HepG2 (cell line): ENCODE data around the gene KMT5C. TPM values are rescaled to one million over a fixed set of nuclear protein-coding genes. Genes with fewer than 3 reads are reported as not detected.

ENCODE experiments used
- AHR ChIP-seq: IDR thresholded peaks from 2 replicates; pipeline ENCODE4 v1.6.1; 2018; ENCODE audit warnings: missing genetic modification reagents, missing compliant biosample characterization
- ATF1 ChIP-seq: IDR thresholded peaks from 2 replicates; pipeline ENCODE4 v1.6.1; 2016; ENCODE audit warnings: mild to moderate bottlenecking, control low read depth
- CREB1 ChIP-seq, 2 experiments: fragments of 450-650 bp in 1 of 2; IDR thresholded peaks; 2 replicates each; pipeline ENCODE4 v1.6.1; 2016 to 2017; ENCODE audit warnings: control low read depth in 1 of 2, mild to moderate bottlenecking in 1 of 2, missing compliant biosample characterization in 1 of 2, missing genetic modification characterization in 1 of 2
- CREM ChIP-seq, 2 experiments: sonication (generic) in 1 of 2; formaldehyde crosslinking in 1 of 2; IDR thresholded peaks; 2 replicates each; pipeline versions ENCODE4 v1.4.0 to v1.6.1; 2016 to 2020; ENCODE audit warnings: antibody characterized with exemption in 1 of 2, mild to moderate bottlenecking in 1 of 2, missing genetic modification reagents in 1 of 2
- DR1 ChIP-seq: sonication (generic); formaldehyde crosslinking; IDR thresholded peaks from 2 replicates; pipeline ENCODE4 v1.8.0; 2021; ENCODE audit warnings: mild to moderate bottlenecking, missing genetic modification reagents, inconsistent platforms
- FOSL2 ChIP-seq: sonication (generic); formaldehyde crosslinking; IDR thresholded peaks from 2 replicates; pipeline ENCODE4 v1.4.0; 2020; ENCODE audit warnings: missing genetic modification reagents
- GFI1 ChIP-seq: sonication (generic); formaldehyde crosslinking; IDR thresholded peaks from 2 replicates; pipeline ENCODE4 v1.5.0; 2020; ENCODE audit warnings: missing genetic modification reagents, mild to moderate bottlenecking, borderline replicate concordance
- HCFC1 ChIP-seq: fragments of 150-350 bp; IDR thresholded peaks from 2 replicates; pipeline ENCODE4 v1.6.1; 2014; ENCODE audit warnings: low read depth, low read length
- HNRNPUL1 ChIP-seq: fragments of 200-400 bp; formaldehyde crosslinking; IDR thresholded peaks from 2 replicates; pipeline ENCODE4 v1.6.1; 2017; ENCODE audit warnings: low read depth, mild to moderate bottlenecking, low read length, moderate library complexity
- HOXA5 ChIP-seq: sonication (generic); formaldehyde crosslinking; IDR thresholded peaks from 2 replicates; pipeline ENCODE4 v1.4.0; 2020; ENCODE audit warnings: missing genetic modification reagents
- IRF2 ChIP-seq: IDR thresholded peaks from 2 replicates; pipeline ENCODE4 v1.6.1; 2018; ENCODE audit warnings: missing genetic modification reagents, missing compliant biosample characterization
- KLF16 ChIP-seq, 2 experiments: sonication (generic) in 1 of 2; formaldehyde crosslinking in 1 of 2; IDR thresholded peaks; 2 replicates each; pipeline versions ENCODE4 v1.6.1 to v1.8.0; 2016 to 2023; ENCODE audit warnings: missing genetic modification reagents in 2 of 2, missing compliant biosample characterization in 1 of 2
- SALL1 ChIP-seq: sonication (generic); formaldehyde crosslinking; IDR thresholded peaks from 2 replicates; pipeline ENCODE4 v1.8.0; 2022; ENCODE audit warnings: mild to moderate bottlenecking, missing genetic modification reagents
- SETDB1 ChIP-seq: sonication (generic); formaldehyde crosslinking; IDR thresholded peaks from 2 replicates; pipeline ENCODE4 v1.5.1; 2020; ENCODE audit warnings: missing genetic modification reagents, mild to moderate bottlenecking, borderline replicate concordance
- SUZ12 ChIP-seq: fragments of 150-350 bp; IDR thresholded peaks from 2 replicates; pipeline ENCODE4 v1.6.1; 2014; ENCODE audit warnings: low read depth, low read length
- U2AF2 ChIP-seq: fragments of 200-400 bp; formaldehyde crosslinking; IDR thresholded peaks from 2 replicates; pipeline ENCODE4 v1.6.1; 2017; ENCODE audit warnings: low read depth, mild to moderate bottlenecking, low read length
- ZFX ChIP-seq: sonication (generic); formaldehyde crosslinking; IDR thresholded peaks from 2 replicates; pipeline ENCODE4 v1.4.0; 2020; ENCODE audit warnings: mild to moderate bottlenecking, low read depth, missing genetic modification reagents, moderate library complexity
- ZFY ChIP-seq: sonication (generic); formaldehyde crosslinking; IDR thresholded peaks from 2 replicates; pipeline ENCODE4 v1.4.0; 2020; ENCODE audit warnings: missing genetic modification reagents
- ZMAT3 ChIP-seq: sonication (generic); formaldehyde crosslinking; conservative IDR thresholded peaks from 2 replicates; pipeline ENCODE4 v1.7.0; 2021; ENCODE audit warnings: missing genetic modification reagents
- ZSCAN25 ChIP-seq: sonication (generic); formaldehyde crosslinking; IDR thresholded peaks from 2 replicates; pipeline ENCODE4 v1.8.0; 2022; ENCODE audit warnings: mild to moderate bottlenecking, missing genetic modification reagents
- polyA plus RNA-seq, 8 experiments: library from polyadenylated mRNA; depleted of rRNA in 3 of 8; stranded (reverse) in 7 of 8; unstranded in 1 of 8; fragments of >200 nt; fragmentation: Illumina TruSeq in 4 of 8; extraction: Trizol in 4 of 8; gene quantifications; 2 replicates each; pipeline versions ENCODE4 v1.2.1 to v1.2.3, GENCODE V29; 2011 to 2016; ENCODE audit warnings: low read depth in 4 of 8, missing spikeins in 1 of 8, mixed read lengths in 1 of 8; ENCODE audit not compliant: insufficient read depth in 1 of 8
- total RNA-seq, 5 experiments: library from RNA; depleted of rRNA; stranded (reverse); fragments of >200 nt; fragmentation: Illumina TruSeq; extraction: Trizol; gene quantifications; 2 replicates each; pipeline ENCODE4 v1.2.3, GENCODE V29; 2016; ENCODE audit warnings: low read depth in 1 of 5
- TF ChIP-seq, protein P1 (sequence below): sonication (generic); formaldehyde crosslinking; IDR thresholded peaks from 2 replicates; pipeline ENCODE4 v1.5.1; 2020; ENCODE audit warnings: missing genetic modification reagents, mild to moderate bottlenecking, borderline replicate concordance

The KMT5C gene
- total and polyA plus RNA-seq, 2 of the 13 experiments (the other 11 are each of a cell fraction or from before 2014, with no cell fraction given), result 5.5 to 9.0 TPM

GRCh38 chr19:55305491-55305890 is 34.2 kb upstream of the KMT5C start (continued):
- TF ChIP-seq SALL1 (CRISPR knock-in tag) (peak; percentile 17; the same call in 1 of the 2 replicates), HNRNPUL1 (no peak), GFI1 (CRISPR knock-in tag) (no peak), ATF1 (CRISPR knock-in tag) (peak; percentile 27; the same call in 1 of the 2 replicates), CREB1 (IDR thresholded peaks at IDR 0.05) (no peak), CREB1 (CRISPR knock-in tag; IDR thresholded peaks at IDR 0.05) (peak; percentile 54; the same call in 1 of the 2 replicates), ZFY (CRISPR knock-in tag) (peak; percentile 56), HCFC1 (peak; percentile 93), FOSL2 (CRISPR knock-in tag) (0 out of 2 replicates have a peak, but pooled peaks have one; percentile 13), CREM (IDR thresholded peaks at IDR 0.05) (peak; percentile 89), CREM (CRISPR knock-in tag; IDR thresholded peaks at IDR 0.05) (no peak), U2AF2 (no peak), SUZ12 (peak; percentile 94), ZSCAN25 (CRISPR knock-in tag) (no peak), ZFX (CRISPR knock-in tag) (peak; percentile 31; the same call in 1 of the 2 replicates), KLF16 (CRISPR knock-in tag; IDR thresholded peaks at IDR 0.05) (0 out of 4 replicates have a peak, but pooled peaks of 1 of the 2 experiments have one; percentile 24), SETDB1 (CRISPR knock-in tag) (no peak), ZMAT3 (CRISPR knock-in tag) (no peak), DR1 (CRISPR knock-in tag) (no peak), IRF2 (CRISPR knock-in tag) (0 out of 2 replicates have a peak, but pooled peaks have one; percentile 37), HOXA5 (no peak), AHR (CRISPR knock-in tag) (no peak)
- TF ChIP-seq, protein P1, sequence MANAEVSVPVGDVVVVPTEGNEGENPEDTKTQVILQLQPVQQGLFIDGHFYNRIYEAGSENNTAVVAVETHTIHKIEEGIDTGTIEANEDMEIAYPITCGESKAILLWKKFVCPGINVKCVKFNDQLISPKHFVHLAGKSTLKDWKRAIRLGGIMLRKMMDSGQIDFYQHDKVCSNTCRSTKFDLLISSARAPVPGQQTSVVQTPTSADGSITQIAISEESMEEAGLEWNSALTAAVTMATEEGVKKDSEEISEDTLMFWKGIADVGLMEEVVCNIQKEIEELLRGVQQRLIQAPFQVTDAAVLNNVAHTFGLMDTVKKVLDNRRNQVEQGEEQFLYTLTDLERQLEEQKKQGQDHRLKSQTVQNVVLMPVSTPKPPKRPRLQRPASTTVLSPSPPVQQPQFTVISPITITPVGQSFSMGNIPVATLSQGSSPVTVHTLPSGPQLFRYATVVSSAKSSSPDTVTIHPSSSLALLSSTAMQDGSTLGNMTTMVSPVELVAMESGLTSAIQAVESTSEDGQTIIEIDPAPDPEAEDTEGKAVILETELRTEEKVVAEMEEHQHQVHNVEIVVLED (CRISPR knock-in tag), result peak; percentile 37; the same call in 1 of the 2 replicates
